Fibroblast of skin of left biceps (primary cell): ENCODE data around the gene KLHL18.

Experiments used
- DNase-seq, 2 experiments: peaks; one replicate each; pipeline ENCODE4 v3.0.0-alpha.2; 2013; ENCODE audit warnings: low read depth in 2 of 2

Gene KLHL18

DNA sequence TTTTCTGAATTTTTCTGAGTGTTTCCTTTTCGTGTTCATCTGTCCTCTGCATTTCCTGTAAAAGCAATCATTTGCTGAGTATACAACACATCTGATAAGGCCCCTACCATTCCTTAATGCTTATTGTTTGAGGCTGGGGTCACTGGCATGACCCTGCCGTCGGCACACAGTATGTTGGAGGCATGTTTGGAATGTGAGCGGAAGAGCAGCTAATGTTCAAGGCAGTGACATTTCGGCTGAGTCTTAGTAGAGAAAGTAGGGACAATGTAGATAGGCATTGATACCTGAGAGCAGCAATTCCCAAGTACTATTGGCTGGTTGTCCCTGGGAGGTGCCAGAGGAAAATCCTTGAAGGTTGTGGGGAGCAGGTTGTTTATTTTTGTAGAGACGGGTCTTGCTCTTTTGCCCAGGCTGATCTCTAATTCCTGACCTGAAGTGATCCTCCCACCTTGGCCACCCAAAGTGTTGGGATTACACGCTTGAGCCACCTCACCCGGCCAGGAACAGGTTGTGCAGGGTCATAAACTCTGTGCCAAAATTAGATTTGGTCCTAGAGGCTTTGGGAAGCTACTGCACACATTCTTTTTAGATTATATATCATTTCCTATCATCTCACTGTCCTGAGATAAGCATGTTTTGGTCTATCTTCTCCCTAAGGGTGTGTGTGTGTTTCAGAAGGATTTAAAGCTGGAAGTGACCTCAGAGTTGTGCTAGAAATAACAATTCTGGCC, 111.6 kb downstream of the KLHL18 start:
- no peak for DNase-seq

DNA sequence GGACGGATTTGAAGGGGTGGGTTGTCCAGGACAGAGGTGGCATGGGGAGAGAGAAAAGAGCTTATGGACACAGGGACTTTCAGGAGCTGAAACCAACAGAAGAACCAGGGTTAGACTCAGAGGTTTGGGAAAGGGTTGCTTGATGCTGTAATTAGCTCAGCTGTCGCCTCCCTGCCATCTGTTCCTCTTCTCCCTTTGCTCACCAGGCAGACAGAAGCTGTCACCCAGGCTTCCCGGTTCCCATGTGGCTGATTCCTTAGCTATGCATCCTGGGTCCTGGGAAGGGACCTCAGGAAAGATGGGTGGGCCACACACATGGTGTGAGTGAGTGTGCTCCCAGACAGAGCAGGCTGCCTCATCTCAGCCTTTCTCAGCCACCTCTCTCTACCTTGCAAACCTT, 112.1 kb downstream of the KLHL18 start:
- DNase-seq = no peak
